Sigmoid colon (tissue), 4 donors: ENCODE measurements around the gene CSTPP1.

Experiments used
- CTCF ChIP-seq, 4 experiments: fragments of 450-650 bp in 3 of 4; fragments of 200-600 bp in 1 of 4; IDR thresholded peaks; one replicate each; pipeline ENCODE4 v1.5.1; 2016 to 2019; ENCODE audit warnings: antibody characterized with exemption in 4 of 4, mild to moderate bottlenecking in 3 of 4, moderate library complexity in 2 of 4
- EP300 ChIP-seq, 4 donors: sonication (generic); formaldehyde crosslinking; IDR thresholded peaks; one replicate each; pipeline ENCODE4 v1.6.1; 2017; ENCODE audit warnings: antibody characterized with exemption in 4 of 4
- POLR2A ChIP-seq, 2 donors: fragments of 450-650 bp; IDR thresholded peaks; one replicate each; pipeline ENCODE4 v1.6.1; 2016; ENCODE audit warnings: antibody characterized with exemption in 2 of 2, mild to moderate bottlenecking in 2 of 2, moderate library complexity in 2 of 2
- POLR2AphosphoS5 ChIP-seq, 4 donors: sonication (generic); formaldehyde crosslinking; IDR thresholded peaks; one replicate each; pipeline ENCODE4 v1.6.1; 2017; ENCODE audit warnings: antibody characterized with exemption in 4 of 4

GRCh38 chr11:47202576-47202975 is 266.0 kb downstream of the CSTPP1 start:
- no peak for TF ChIP-seq CTCF (IDR thresholded peaks at IDR 0.05)
- TF ChIP-seq POLR2A (IDR thresholded peaks at IDR 0.05) = no peak
- no peak for TF ChIP-seq POLR2AphosphoS5 (IDR thresholded peaks at IDR 0.05)
- no peak for TF ChIP-seq EP300 (IDR thresholded peaks at IDR 0.05)
